Hepatocyte (in vitro differentiated cells): ENCODE results near the gene AQP7. TPM values are rescaled to one million over a fixed set of nuclear protein-coding genes. Genes with fewer than 3 reads are reported as not detected.

Experiments used
- DNase-seq: peaks from one replicate; pipeline ENCODE4 v3.0.0-alpha.2; 2016; ENCODE audit warnings: low spot score
- H2AFZ ChIP-seq: fragments of 200-600 bp; sonication (generic); 2 replicates; pipeline ENCODE4 v1.6.0; 2016; ENCODE audit warnings: antibody characterized with exemption, mild to moderate bottlenecking
- H3K27ac ChIP-seq: fragments of 200-600 bp; sonication (generic); 2 replicates; pipeline ENCODE4 v1.5.1; 2016; ENCODE audit warnings: mild to moderate bottlenecking
- H3K27me3 ChIP-seq: fragments of 200-600 bp; sonication (generic); 2 replicates; pipeline ENCODE4 v1.6.1; 2016
- H3K36me3 ChIP-seq: fragments of 200-600 bp; sonication (generic); replicated peaks from 2 replicates; pipeline ENCODE4 v1.5.1; 2016; ENCODE audit warnings: low read depth; ENCODE audit not compliant: insufficient read depth
- H3K4me1 ChIP-seq: fragments of 200-600 bp; sonication (generic); 2 replicates; pipeline ENCODE4 v1.5.1; 2016; ENCODE audit warnings: mild to moderate bottlenecking, moderate library complexity; ENCODE audit not compliant: insufficient read depth
- H3K4me2 ChIP-seq: fragments of 200-600 bp; sonication (generic); 2 replicates; pipeline ENCODE4 v1.6.0; 2016
- H3K4me3 ChIP-seq: fragments of 200-600 bp; sonication (generic); 2 replicates; pipeline ENCODE4 v1.5.1; 2016; ENCODE audit warnings: mild to moderate bottlenecking
- H3K79me2 ChIP-seq: fragments of 200-600 bp; sonication (generic); 2 replicates; pipeline ENCODE4 v1.6.0; 2017; ENCODE audit warnings: mild to moderate bottlenecking
- H3K9me2 ChIP-seq: fragments of 200-600 bp; sonication (generic); replicated peaks from 2 replicates; pipeline ENCODE4 v1.6.0; 2017; ENCODE audit warnings: mild to moderate bottlenecking; ENCODE audit not compliant: insufficient read depth
- H3K9me3 ChIP-seq: fragments of 200-600 bp; sonication (generic); 2 replicates; pipeline ENCODE4 v1.5.1; 2016; ENCODE audit warnings: low read depth, mild to moderate bottlenecking
- H4K20me1 ChIP-seq: fragments of 200-600 bp; sonication (generic); 2 replicates; pipeline ENCODE4 v1.6.0; 2016; ENCODE audit warnings: mild to moderate bottlenecking; ENCODE audit not compliant: insufficient read depth, poor library complexity, severe bottlenecking
- EZH2 ChIP-seq: fragments of 200-600 bp; sonication (generic); IDR thresholded peaks from 2 replicates; pipeline ENCODE4 v1.6.1; 2016; ENCODE audit warnings: antibody characterized with exemption, mild to moderate bottlenecking, borderline replicate concordance
- EZH2phosphoT487 ChIP-seq: fragments of 200-600 bp; sonication (generic); IDR thresholded peaks from one replicate; pipeline ENCODE4 v1.6.1; 2018; ENCODE audit warnings: antibody characterized with exemption, mild to moderate bottlenecking, low read depth, moderate library complexity; ENCODE audit not compliant: unreplicated experiment, severe bottlenecking
- WGBS: methylation state at CpG from one replicate; pipeline ENCODE4 v1.1.6; 2016; ENCODE audit warnings: low lambda C conversion rate; ENCODE audit errors: missing lambda C conversion rate; 5-methylcytosine and 5-hydroxymethylcytosine counted together
- polyA plus RNA-seq: library from polyadenylated mRNA; unstranded; fragments of >200 nt; fragmentation: Nextera tagmentation; extraction: Ambion mirVana; gene quantifications from 2 replicates; pipeline ENCODE4 v1.2.1, GENCODE V29; 2016
- total RNA-seq: library from RNA; depleted of rRNA; stranded (reverse); fragments of >200 nt; gene quantifications from 2 replicates; pipeline ENCODE4 v1.2.3, GENCODE V29; 2014
- TF ChIP-seq, protein P1 (sequence below): fragments of 200-600 bp; sonication (generic); IDR thresholded peaks from 2 replicates; pipeline ENCODE4 v1.5.1; 2016; ENCODE audit warnings: antibody characterized with exemption, mild to moderate bottlenecking; ENCODE audit not compliant: poor library complexity

AQP7 gene
- total and polyA plus RNA-seq, 2 experiments from 2014 or later = 11.2 to 16.6 TPM

DNA sequence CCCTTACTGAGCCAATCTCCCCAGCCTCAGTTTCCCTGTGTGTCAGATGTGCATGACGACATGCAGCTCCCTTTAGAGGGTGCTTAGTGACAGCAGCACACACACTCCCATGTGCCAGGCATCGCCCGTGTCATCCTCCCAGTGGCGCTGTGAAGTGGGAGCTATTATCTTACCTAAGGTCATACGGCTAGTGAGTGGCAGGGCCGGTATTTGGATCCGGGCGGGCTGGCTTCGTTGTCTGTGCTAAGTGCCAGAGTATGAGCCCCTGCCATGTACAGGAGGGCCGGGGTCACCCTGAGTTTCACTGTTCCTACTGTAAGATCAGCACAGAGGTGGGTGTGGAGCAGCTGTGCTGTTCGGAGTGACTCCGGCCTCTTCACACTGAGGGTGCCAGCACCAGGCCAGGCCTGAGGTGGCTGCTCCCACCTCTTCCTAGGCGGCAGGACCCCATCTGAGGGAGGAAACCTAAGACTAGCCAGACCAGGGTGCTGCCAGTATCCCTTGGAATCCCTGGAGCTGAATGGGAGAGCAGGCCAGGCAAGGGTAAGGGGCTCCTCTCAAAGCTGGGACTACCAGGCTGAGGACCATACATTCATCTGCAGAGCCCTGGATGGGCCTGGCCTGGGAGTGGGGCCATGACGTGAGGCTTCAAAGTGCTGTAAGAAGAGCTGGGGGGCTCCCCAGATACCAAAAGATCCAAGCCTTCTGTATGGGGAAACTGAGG, 22.5 kb downstream of the AQP7 start:
- TF ChIP-seq, protein P1, sequence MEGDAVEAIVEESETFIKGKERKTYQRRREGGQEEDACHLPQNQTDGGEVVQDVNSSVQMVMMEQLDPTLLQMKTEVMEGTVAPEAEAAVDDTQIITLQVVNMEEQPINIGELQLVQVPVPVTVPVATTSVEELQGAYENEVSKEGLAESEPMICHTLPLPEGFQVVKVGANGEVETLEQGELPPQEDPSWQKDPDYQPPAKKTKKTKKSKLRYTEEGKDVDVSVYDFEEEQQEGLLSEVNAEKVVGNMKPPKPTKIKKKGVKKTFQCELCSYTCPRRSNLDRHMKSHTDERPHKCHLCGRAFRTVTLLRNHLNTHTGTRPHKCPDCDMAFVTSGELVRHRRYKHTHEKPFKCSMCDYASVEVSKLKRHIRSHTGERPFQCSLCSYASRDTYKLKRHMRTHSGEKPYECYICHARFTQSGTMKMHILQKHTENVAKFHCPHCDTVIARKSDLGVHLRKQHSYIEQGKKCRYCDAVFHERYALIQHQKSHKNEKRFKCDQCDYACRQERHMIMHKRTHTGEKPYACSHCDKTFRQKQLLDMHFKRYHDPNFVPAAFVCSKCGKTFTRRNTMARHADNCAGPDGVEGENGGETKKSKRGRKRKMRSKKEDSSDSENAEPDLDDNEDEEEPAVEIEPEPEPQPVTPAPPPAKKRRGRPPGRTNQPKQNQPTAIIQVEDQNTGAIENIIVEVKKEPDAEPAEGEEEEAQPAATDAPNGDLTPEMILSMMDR = no peak
- TF ChIP-seq EZH2phosphoT487 (no peak), EZH2 (no peak)
- no peaks in the 10 kb centered on the region for H3K9me3 ChIP-seq
- no peak overlapping the region for H3K4me2 ChIP-seq
- WGBS = 92% methylated on average over 14 of the region's 14 CpGs
- H3K27ac ChIP-seq = no peak overlapping the region
- H3K4me1 ChIP-seq = no peaks in the 10 kb centered on the region
- no peaks in the 10 kb centered on the region for H3K9me2 ChIP-seq
- H4K20me1 ChIP-seq = no peaks in the 10 kb centered on the region
- H2AFZ ChIP-seq = no peak overlapping the region
- no peak overlapping the region for H3K4me3 ChIP-seq
- no peaks in the 10 kb centered on the region for H3K79me2 ChIP-seq
- H3K36me3 ChIP-seq = no peaks in the 10 kb centered on the region
- no peaks in the 10 kb centered on the region for H3K27me3 ChIP-seq
- no peak for DNase-seq

DNA sequence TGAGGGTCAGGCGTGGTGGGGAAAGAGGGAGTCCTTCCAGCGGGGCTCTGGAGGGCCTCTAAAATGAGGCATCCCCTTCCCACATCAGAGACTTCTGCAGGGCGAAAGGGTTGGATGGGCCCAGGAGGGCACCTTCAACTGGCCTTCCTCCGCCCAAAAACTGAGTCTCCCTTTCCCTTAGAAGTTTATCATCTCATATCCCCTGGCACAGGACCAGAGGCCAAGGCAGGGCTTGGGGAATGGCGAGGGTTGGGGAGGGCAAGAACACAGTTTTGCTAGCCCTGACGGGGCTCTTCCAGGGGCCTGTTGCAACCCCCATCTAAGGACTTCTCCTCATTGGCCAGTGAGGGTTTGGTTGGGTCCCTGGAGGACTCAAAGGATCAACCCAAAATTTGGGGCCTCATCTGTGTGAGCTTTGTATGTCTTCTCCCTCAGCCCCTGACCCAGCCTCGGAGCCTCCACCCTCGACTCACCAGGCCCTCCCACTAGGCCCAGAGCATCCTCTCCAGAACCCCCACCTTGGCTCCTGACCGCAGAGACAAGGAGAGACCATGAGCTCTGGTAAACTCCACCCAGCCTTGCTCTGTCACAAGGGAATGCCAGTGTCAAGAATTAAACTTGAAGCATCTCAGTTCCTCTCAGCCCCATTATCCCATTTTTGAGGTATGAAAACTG, 24.1 kb downstream of the AQP7 start:
- Histone ChIP-seq H3K4me3 (no peak overlapping the region), H3K9me2 (no peaks in the 10 kb centered on the region), H4K20me1 (no peaks in the 10 kb centered on the region), H3K27me3 (no peaks in the 10 kb centered on the region), H3K4me2 (no peak overlapping the region), H3K4me1 (no peaks in the 10 kb centered on the region), H2AFZ (no peak overlapping the region), H3K9me3 (no peaks in the 10 kb centered on the region), H3K79me2 (no peaks in the 10 kb centered on the region), H3K27ac (no peak overlapping the region), H3K36me3 (no peaks in the 10 kb centered on the region)
- TF ChIP-seq, protein P1 = no peak
- TF ChIP-seq EZH2 = no peak
- no peak for DNase-seq
- 87% methylated on average over 9 of the region's 9 CpGs for WGBS

DNA sequence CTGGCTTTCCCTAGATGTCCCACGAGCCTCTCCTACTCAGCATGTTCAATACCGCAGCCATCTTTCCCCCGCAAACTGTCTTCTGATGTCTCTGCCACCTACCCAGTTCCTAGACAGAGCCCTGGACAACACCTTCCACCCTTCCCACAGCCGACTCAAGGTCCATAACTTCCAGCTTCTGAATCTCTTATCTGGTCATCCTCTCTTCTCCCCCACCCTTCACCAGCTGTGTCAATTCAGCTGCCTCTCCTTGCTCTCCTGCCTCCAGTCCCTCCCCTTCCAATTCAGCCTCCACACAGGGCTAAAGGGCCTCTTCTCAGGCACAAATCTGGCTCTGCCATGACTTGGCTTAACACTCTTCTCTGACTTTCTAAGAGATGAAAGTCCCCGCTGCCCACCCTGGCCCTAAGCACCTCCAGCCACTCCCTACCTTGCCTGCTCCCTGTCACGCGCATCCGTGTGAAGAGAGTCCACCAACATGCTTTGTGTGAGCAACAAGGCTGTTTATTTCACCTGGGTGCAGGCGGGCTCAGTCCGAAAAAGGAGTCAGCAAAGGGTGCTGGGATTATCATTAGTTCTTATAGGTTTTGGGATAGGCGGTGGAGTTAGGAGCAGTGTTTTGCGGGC, 25.2 kb downstream of the AQP7 start:
- Histone ChIP-seq H4K20me1 (no peaks in the 10 kb centered on the region), H3K27me3 (no peaks in the 10 kb centered on the region), H3K27ac (no peak overlapping the region), H3K9me3 (no peaks in the 10 kb centered on the region), H3K4me3 (no peak overlapping the region), H3K9me2 (no peaks in the 10 kb centered on the region), H3K4me2 (no peak overlapping the region), H3K4me1 (no peaks in the 10 kb centered on the region), H2AFZ (no peak overlapping the region), H3K79me2 (no peaks in the 10 kb centered on the region), H3K36me3 (no peaks in the 10 kb centered on the region)
- TF ChIP-seq, protein P1 = no peak
- no peak for TF ChIP-seq EZH2phosphoT487
- no peak for TF ChIP-seq EZH2
- DNase-seq = no peak
- 88% methylated on average over 12 of the region's 12 CpGs for WGBS
